Esophagus muscularis mucosa (tissue), 4 donors: ENCODE measurements around the gene BOLA1.

Experiments used
- CTCF ChIP-seq, 3 experiments: fragments of 200-600 bp in 2 of 3; fragments of 450-650 bp in 1 of 3; sonication (generic) in 2 of 3; IDR thresholded peaks; one replicate each; pipeline ENCODE4 v1.5.1; 2017 to 2019; ENCODE audit warnings: antibody characterized with exemption in 3 of 3, mild to moderate bottlenecking in 2 of 3, moderate library complexity in 1 of 3
- EP300 ChIP-seq: sonication (generic); formaldehyde crosslinking; IDR thresholded peaks from one replicate; pipeline ENCODE4 v1.6.1; 2017; ENCODE audit warnings: antibody characterized with exemption
- POLR2A ChIP-seq: fragments of 450-650 bp; IDR thresholded peaks from one replicate; pipeline ENCODE4 v1.6.1; 2017; ENCODE audit warnings: antibody characterized with exemption, moderate library complexity, mild to moderate bottlenecking, low read depth
- POLR2AphosphoS5 ChIP-seq, 2 donors: sonication (generic); formaldehyde crosslinking; IDR thresholded peaks; one replicate each; pipeline ENCODE4 v1.6.1; 2017; ENCODE audit warnings: antibody characterized with exemption in 2 of 2

- TF ChIP-seq CTCF (IDR thresholded peaks at IDR 0.05), result no peak
- no peak for TF ChIP-seq POLR2A
- no peak for TF ChIP-seq POLR2AphosphoS5 (IDR thresholded peaks at IDR 0.05)
- TF ChIP-seq EP300, result no peak
Observed at GRCh38 chr1:149914545-149914944, 15.2 kb downstream of the BOLA1 start.
